OCI-LY1 (cell line): ENCODE data around the gene CDH4.

Experiments
- H2AFZ ChIP-seq: fragments of 200-600 bp; sonication (generic), shearing (Covaris generic); 2 replicates; pipeline ENCODE4 v1.6.0; 2014; ENCODE audit warnings: antibody characterized with exemption, mild to moderate bottlenecking, low read length
- H3F3A ChIP-seq: fragments of 200-600 bp; sonication (generic), shearing (Covaris generic); 2 replicates; pipeline ENCODE4 v1.6.0; 2014; ENCODE audit warnings: mild to moderate bottlenecking, antibody characterized with exemption, low read length, moderate library complexity; ENCODE audit not compliant: insufficient read depth
- H3K27ac ChIP-seq: fragments of 200-600 bp; sonication (generic); 2 replicates; pipeline ENCODE4 v1.5.1; 2014; ENCODE audit warnings: low read length, mixed run types, mild to moderate bottlenecking, low read depth; ENCODE audit not compliant: poor library complexity, severe bottlenecking
- H3K27me3 ChIP-seq: fragments of 200-600 bp; sonication (generic); 2 replicates; pipeline ENCODE4 v1.6.0; 2014; ENCODE audit warnings: antibody characterized with exemption, mild to moderate bottlenecking, low read length, moderate library complexity; ENCODE audit not compliant: insufficient read depth
- H3K36me3 ChIP-seq: fragments of 200-600 bp; sonication (generic); 2 replicates; pipeline ENCODE4 v1.6.1; 2014; ENCODE audit warnings: mild to moderate bottlenecking, antibody characterized with exemption, low read length, moderate library complexity, mixed read lengths; ENCODE audit not compliant: insufficient read depth
- H3K4me1 ChIP-seq: fragments of 200-600 bp; sonication (generic); 2 replicates; pipeline ENCODE4 v1.5.1; 2014; ENCODE audit warnings: mild to moderate bottlenecking, low read length, moderate library complexity; ENCODE audit not compliant: insufficient read depth, severe bottlenecking
- H3K4me2 ChIP-seq: fragments of 200-600 bp; sonication (generic), shearing (Covaris generic); 2 replicates; pipeline ENCODE4 v1.6.1; 2014; ENCODE audit warnings: low read length
- H3K4me3 ChIP-seq: fragments of 200-600 bp; sonication (generic); 2 replicates; pipeline ENCODE4 v1.5.1; 2014; ENCODE audit warnings: low read length, low read depth, mild to moderate bottlenecking, mixed read lengths; ENCODE audit not compliant: poor library complexity, severe bottlenecking
- H3K79me2 ChIP-seq: fragments of 200-600 bp; shearing (Covaris generic); 2 replicates; pipeline ENCODE4 v1.6.1; 2016; ENCODE audit warnings: mixed run types, low read length, mixed read lengths; ENCODE audit not compliant: insufficient read depth
- H3K9ac ChIP-seq: fragments of 200-600 bp; sonication (generic), shearing (Covaris generic); 2 replicates; pipeline ENCODE4 v1.6.1; 2014; ENCODE audit warnings: mild to moderate bottlenecking, low read length, mixed read lengths
- H3K9me2 ChIP-seq: fragments of 200-600 bp; sonication (generic), shearing (Covaris generic); 2 replicates; pipeline ENCODE4 v1.6.1; 2014; ENCODE audit warnings: low read depth, mild to moderate bottlenecking, low read length, mixed read lengths
- H3K9me3 ChIP-seq: fragments of 200-600 bp; shearing (Covaris generic); 2 replicates; pipeline ENCODE4 v1.6.1; 2014; ENCODE audit warnings: low read length, mixed read lengths
- H4K20me1 ChIP-seq: fragments of 200-600 bp; sonication (generic), shearing (Covaris generic); 2 replicates; pipeline ENCODE4 v1.6.0; 2016; ENCODE audit warnings: mild to moderate bottlenecking, low read length; ENCODE audit not compliant: insufficient read depth
- CTCF ChIP-seq: fragments of 200-600 bp; sonication (generic), shearing (Covaris generic); IDR thresholded peaks from 2 replicates; pipeline ENCODE4 v1.5.1; 2017; ENCODE audit warnings: mild to moderate bottlenecking, antibody characterized with exemption, low read length, moderate library complexity, mixed read lengths
- EZH2 ChIP-seq: fragments of 200-600 bp; sonication (generic), shearing (Covaris generic); IDR thresholded peaks from 2 replicates; pipeline ENCODE4 v1.8.0; 2017; ENCODE audit warnings: borderline replicate concordance, mixed run types, mild to moderate bottlenecking, antibody characterized with exemption, low read length, moderate library complexity, mixed read lengths

CDH4 gene

GRCh38 chr20:61968036-61968810 lies 716.2 kb downstream of the CDH4 start:
- Histone ChIP-seq H3K9me2 (no peaks in the 10 kb centered on the region), H3K4me3 (no peak overlapping the region), H2AFZ (no peak overlapping the region), H4K20me1 (no peaks in the 10 kb centered on the region), H3K4me1 (no peaks in the 10 kb centered on the region), H3K79me2 (no peaks in the 10 kb centered on the region), H3K27me3 (no peaks in the 10 kb centered on the region), H3K4me2 (no peak overlapping the region), H3K27ac (no peak overlapping the region), H3K36me3 (peaks cover 11% of the 10 kb centered on the region), H3K9me3 (no peaks in the 10 kb centered on the region), H3K9ac (no peak overlapping the region), H3F3A (no peaks in the 10 kb centered on the region)
- TF ChIP-seq CTCF (no peak), EZH2 (no peak)

GRCh38 chr20:61968932-61969331 lies 716.9 kb downstream of the CDH4 start:
- Histone ChIP-seq H3F3A (no peaks in the 10 kb centered on the region), H3K9ac (no peak overlapping the region), H3K27me3 (no peaks in the 10 kb centered on the region), H3K4me1 (no peaks in the 10 kb centered on the region), H4K20me1 (no peaks in the 10 kb centered on the region), H3K4me2 (no peak overlapping the region), H3K27ac (no peak overlapping the region), H2AFZ (no peak overlapping the region), H3K9me3 (no peaks in the 10 kb centered on the region), H3K36me3 (peaks cover 18% of the 10 kb centered on the region), H3K79me2 (no peaks in the 10 kb centered on the region), H3K9me2 (no peaks in the 10 kb centered on the region), H3K4me3 (no peak overlapping the region)
- TF ChIP-seq EZH2 = no peak
- TF ChIP-seq CTCF = no peak

- no peaks in the 10 kb centered on the region for H3K9me3 ChIP-seq
- H3K9ac ChIP-seq = no peak overlapping the region
- H3F3A ChIP-seq = no peaks in the 10 kb centered on the region
- no peaks in the 10 kb centered on the region for H4K20me1 ChIP-seq
- no peaks in the 10 kb centered on the region for H3K27me3 ChIP-seq
- H3K79me2 ChIP-seq = no peaks in the 10 kb centered on the region
- no peak overlapping the region for H3K4me2 ChIP-seq
- no peak overlapping the region for H3K27ac ChIP-seq
- H2AFZ ChIP-seq = no peak overlapping the region
- H3K36me3 ChIP-seq = peaks cover 27% of the 10 kb centered on the region
- no peak overlapping the region for H3K4me3 ChIP-seq
- no peaks in the 10 kb centered on the region for H3K9me2 ChIP-seq
- H3K4me1 ChIP-seq = no peaks in the 10 kb centered on the region
- TF ChIP-seq CTCF = no peak
- TF ChIP-seq EZH2 = no peak
Observed at GRCh38 chr20:61969806-61970205, 717.7 kb downstream of the CDH4 start.
